Loucy (cell line): ENCODE measurements around the gene KAT6B.
A peak's percentile ranks its signal among the peaks of the same experiment; 100 is the strongest.

Experiments used
- H2AFZ ChIP-seq: fragments of 200-600 bp; sonication (generic); 2 replicates; pipeline ENCODE4 v1.6.0; 2016; ENCODE audit warnings: antibody characterized with exemption, mild to moderate bottlenecking, low read length, moderate library complexity
- H3F3A ChIP-seq: fragments of 200-600 bp; 2 replicates; pipeline ENCODE4 v1.6.0; 2016; ENCODE audit warnings: antibody characterized with exemption, low read depth, mild to moderate bottlenecking
- H3K27me3 ChIP-seq: fragments of 200-600 bp; sonication (generic); 2 replicates; pipeline ENCODE4 v1.6.1; 2014; ENCODE audit warnings: low read length, mild to moderate bottlenecking; ENCODE audit not compliant: insufficient read depth, poor library complexity, severe bottlenecking
- H3K36me3 ChIP-seq: fragments of 200-600 bp; sonication (generic); 2 replicates; pipeline ENCODE4 v1.6.1; 2016; ENCODE audit warnings: low read length; ENCODE audit not compliant: insufficient read depth
- H3K4me1 ChIP-seq: fragments of 200-600 bp; sonication (generic); 2 replicates; pipeline ENCODE4 v1.5.1; 2014; ENCODE audit warnings: low read length, mild to moderate bottlenecking; ENCODE audit not compliant: insufficient read depth, poor library complexity, severe bottlenecking
- H3K4me2 ChIP-seq: fragments of 200-600 bp; sonication (generic); 2 replicates; pipeline ENCODE4 v1.6.0; 2014; ENCODE audit warnings: antibody characterized with exemption, low read length, low read depth, mild to moderate bottlenecking; ENCODE audit not compliant: poor library complexity, severe bottlenecking
- H3K4me3 ChIP-seq: fragments of 200-600 bp; sonication (generic); 2 replicates; pipeline ENCODE4 v1.5.1; 2014; ENCODE audit warnings: low read length, mild to moderate bottlenecking, mixed read lengths; ENCODE audit not compliant: poor library complexity, severe bottlenecking
- H3K79me2 ChIP-seq: fragments of 200-600 bp; sonication (generic); 2 replicates; pipeline ENCODE4 v1.6.1; 2014; ENCODE audit warnings: low read length; ENCODE audit not compliant: insufficient read depth
- H3K9ac ChIP-seq: fragments of 200-600 bp; sonication (generic); 2 replicates; pipeline ENCODE4 v1.6.0; 2014; ENCODE audit warnings: mild to moderate bottlenecking, low read depth, low read length, moderate library complexity; ENCODE audit not compliant: poor library complexity, severe bottlenecking
- H3K9me2 ChIP-seq: fragments of 200-600 bp; sonication (generic); replicated peaks from 2 replicates; pipeline ENCODE4 v1.6.1; 2016; ENCODE audit warnings: low read depth, low read length, mixed read lengths
- H3K9me3 ChIP-seq: fragments of 200-600 bp; sonication (generic); 2 replicates; pipeline ENCODE4 v1.6.1; 2014; ENCODE audit warnings: mild to moderate bottlenecking, antibody characterized with exemption, low read length, low read depth; ENCODE audit not compliant: insufficient read depth
- H4K20me1 ChIP-seq: fragments of 200-600 bp; sonication (generic); 2 replicates; pipeline ENCODE4 v1.6.0; 2014; ENCODE audit warnings: antibody characterized with exemption, low read length, mild to moderate bottlenecking; ENCODE audit not compliant: insufficient read depth, poor library complexity, severe bottlenecking
- CTCF ChIP-seq: fragments of 200-600 bp; sonication (generic); conservative IDR thresholded peaks from 2 replicates; pipeline ENCODE4 v1.5.1; 2014; ENCODE audit warnings: mild to moderate bottlenecking, antibody characterized with exemption, low read length
- EZH2phosphoT487 ChIP-seq: fragments of 200-600 bp; IDR thresholded peaks from 2 replicates; pipeline ENCODE4 v1.6.1; 2018; ENCODE audit warnings: antibody characterized with exemption, mild to moderate bottlenecking, moderate library complexity, borderline replicate concordance

KAT6B gene

GRCh38 chr10:75061709-75062505 lies 235.5 kb downstream of the KAT6B start:
- H3K79me2 ChIP-seq: no peaks in the 10 kb centered on the region

GRCh38 chr10:75062506-75063299 lies 236.3 kb downstream of the KAT6B start:
- no peaks in the 10 kb centered on the region for H3K9me3 ChIP-seq
- no peak for TF ChIP-seq CTCF
- no peak for TF ChIP-seq EZH2phosphoT487
- H3K4me1 ChIP-seq: peaks cover 5% of the 10 kb centered on the region
- H3K36me3 ChIP-seq: no peaks in the 10 kb centered on the region
- H3K79me2 ChIP-seq: no peaks in the 10 kb centered on the region
- H3K9ac ChIP-seq: no peak overlapping the region
- H4K20me1 ChIP-seq: no peaks in the 10 kb centered on the region
- no peak overlapping the region for H2AFZ ChIP-seq
- peaks cover 4% of the 10 kb centered on the region; the same call in 1 of the 2 replicates for H3F3A ChIP-seq
- H3K9me2 ChIP-seq: no peaks in the 10 kb centered on the region
- H3K4me2 ChIP-seq: no peak overlapping the region
- H3K4me3 ChIP-seq: no peak overlapping the region
- H3K27me3 ChIP-seq: no peaks in the 10 kb centered on the region

More at GRCh38 chr10:75061709-75062505, 235.5 kb downstream of the KAT6B start:
- Histone ChIP-seq H3K27me3 (no peaks in the 10 kb centered on the region), H3K4me3 (no peak overlapping the region), H2AFZ (peak overlapping the region; percentile 50; the same call in 1 of the 2 replicates), H3K4me2 (no peak overlapping the region), H3K9me3 (no peaks in the 10 kb centered on the region), H3F3A (peaks cover 4% of the 10 kb centered on the region; the same call in 1 of the 2 replicates), H3K36me3 (no peaks in the 10 kb centered on the region), H4K20me1 (no peaks in the 10 kb centered on the region), H3K9ac (no peak overlapping the region), H3K9me2 (no peaks in the 10 kb centered on the region), H3K4me1 (peaks cover 5% of the 10 kb centered on the region)
- TF ChIP-seq CTCF (no peak), EZH2phosphoT487 (no peak)

- no peaks in the 10 kb centered on the region for H3K36me3 ChIP-seq
- H3K9ac ChIP-seq: no peak overlapping the region
- H2AFZ ChIP-seq: no peak overlapping the region
- no peaks in the 10 kb centered on the region for H3K27me3 ChIP-seq
- no peaks in the 10 kb centered on the region for H4K20me1 ChIP-seq
- no peaks in the 10 kb centered on the region for H3K79me2 ChIP-seq
- no peak overlapping the region for H3K4me3 ChIP-seq
- peaks cover 5% of the 10 kb centered on the region for H3K4me1 ChIP-seq
- no peak overlapping the region for H3K4me2 ChIP-seq
- no peaks in the 10 kb centered on the region for H3K9me2 ChIP-seq
- TF ChIP-seq CTCF (no peak), EZH2phosphoT487 (no peak)
- no peaks in the 10 kb centered on the region for H3K9me3 ChIP-seq
- peaks cover 4% of the 10 kb centered on the region; the same call in 1 of the 2 replicates for H3F3A ChIP-seq
Observed at GRCh38 chr10:75063461-75064230, 237.2 kb downstream of the KAT6B start.
